KOPT-K1 (cell line): ENCODE data around the gene CCDC85B.

ENCODE experiments used
- H3K27ac ChIP-seq: fragments of 200-600 bp; sonication (generic); 2 replicates; pipeline ENCODE4 v1.5.1; 2016; ENCODE audit warnings: antibody characterized with exemption, mild to moderate bottlenecking, low read depth, low read length; ENCODE audit not compliant: poor library complexity, severe bottlenecking
- H3K36me3 ChIP-seq: fragments of 200-600 bp; sonication (generic); 2 replicates; pipeline ENCODE4 v1.5.1; 2017; ENCODE audit warnings: antibody characterized with exemption, mild to moderate bottlenecking, low read length, moderate library complexity; ENCODE audit not compliant: insufficient read depth
- H3K9me3 ChIP-seq: fragments of 200-600 bp; sonication (generic); 2 replicates; pipeline ENCODE4 v1.5.1; 2017; ENCODE audit warnings: antibody characterized with exemption, low read length, mild to moderate bottlenecking; ENCODE audit not compliant: insufficient read depth, poor library complexity, severe bottlenecking

Gene CCDC85B

DNA sequence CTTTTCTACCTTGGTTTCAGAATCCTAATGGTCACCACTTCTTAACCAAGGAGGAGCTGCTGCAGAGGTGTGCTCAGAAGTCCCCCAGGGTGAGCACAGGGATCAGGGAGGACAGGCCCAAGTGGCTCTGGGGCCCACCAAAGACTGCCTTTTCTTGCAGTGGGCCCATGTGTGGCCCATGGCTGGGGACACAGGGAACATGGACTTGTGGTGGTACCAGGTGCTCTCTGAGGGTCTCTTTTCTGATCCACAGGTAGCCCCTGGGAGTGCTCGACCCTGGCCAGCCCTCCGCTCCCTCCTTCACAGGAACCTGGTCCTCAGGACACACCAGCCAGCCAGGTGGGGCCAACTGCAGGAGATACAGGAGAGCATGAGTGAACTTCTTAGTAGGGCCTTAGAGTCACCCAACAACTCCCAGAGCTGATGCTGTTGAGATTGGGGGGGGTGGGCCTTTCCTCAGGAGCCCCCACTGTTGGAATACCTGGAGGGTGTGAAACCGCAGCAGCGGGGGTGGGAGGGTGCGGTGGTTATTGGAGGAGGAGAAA, 28.2 kb upstream of the CCDC85B start:
- Histone ChIP-seq H3K36me3 (peaks cover 57% of the 10 kb centered on the region), H3K27ac (no peak overlapping the region)

DNA sequence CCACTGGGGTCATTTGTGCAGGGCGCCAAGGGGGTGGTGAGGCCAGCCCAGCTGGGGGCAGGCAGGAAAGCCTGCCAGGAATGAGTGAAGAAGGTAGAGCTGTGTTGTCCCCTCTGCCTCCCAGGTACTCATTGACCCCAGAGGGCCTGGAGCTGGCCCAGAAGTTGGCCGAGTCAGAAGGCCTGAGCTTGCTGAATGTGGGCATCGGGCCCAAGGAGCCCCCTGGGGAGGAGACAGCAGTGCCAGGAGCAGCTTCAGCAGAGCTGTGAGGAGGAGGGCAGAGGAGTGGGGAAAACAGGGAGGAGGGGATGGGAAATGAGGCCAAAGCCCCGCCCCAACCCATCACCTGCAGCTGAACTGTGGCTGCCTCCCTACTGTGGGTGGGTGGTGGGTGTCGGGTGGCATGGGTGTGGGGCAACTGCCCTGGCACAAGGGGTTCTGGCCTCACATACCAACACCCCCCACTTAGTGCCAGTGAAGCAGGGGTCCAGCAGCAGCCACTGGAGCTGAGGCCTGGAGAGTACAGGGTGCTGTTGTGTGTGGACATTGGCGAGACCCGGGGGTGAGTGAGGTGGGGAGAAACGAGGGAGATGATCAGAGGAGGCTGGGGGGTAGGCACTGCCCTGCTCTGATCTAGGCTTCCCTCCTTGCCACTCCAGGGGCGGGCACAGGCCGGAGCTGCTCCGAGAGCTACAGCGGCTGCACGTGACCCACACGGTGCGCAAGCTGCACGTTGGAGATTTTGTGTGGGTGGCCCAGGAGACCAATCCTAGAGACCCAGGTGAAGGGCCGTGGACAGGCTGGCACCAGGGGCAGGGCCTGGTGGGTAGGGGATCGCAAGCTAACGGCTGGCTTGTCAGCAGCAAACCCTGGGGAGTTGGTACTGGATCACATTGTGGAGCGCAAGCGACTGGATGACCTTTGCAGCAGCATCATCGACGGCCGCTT, 27.3 kb upstream of the CCDC85B start:
- Histone ChIP-seq H3K27ac (no peak overlapping the region), H3K36me3 (peaks cover 61% of the 10 kb centered on the region), H3K9me3 (no peaks in the 10 kb centered on the region)

More for the DNA sequence above, 28.2 kb upstream of the CCDC85B start:
- H3K9me3 ChIP-seq, result no peaks in the 10 kb centered on the region

GRCh38 chr11:65863889-65864705, 26.4 kb upstream of the CCDC85B start:
- H3K9me3 ChIP-seq, result no peaks in the 10 kb centered on the region
- peaks cover 61% of the 10 kb centered on the region for H3K36me3 ChIP-seq
- no peak overlapping the region for H3K27ac ChIP-seq

GRCh38 chr11:65864706-65865471, 25.6 kb upstream of the CCDC85B start:
- Histone ChIP-seq H3K9me3 (no peaks in the 10 kb centered on the region), H3K27ac (no peak overlapping the region), H3K36me3 (peaks cover 61% of the 10 kb centered on the region)

- H3K36me3 ChIP-seq, result peaks cover 61% of the 10 kb centered on the region
Measured at GRCh38 chr11:65865550-65866172, 24.8 kb upstream of the CCDC85B start.

DNA sequence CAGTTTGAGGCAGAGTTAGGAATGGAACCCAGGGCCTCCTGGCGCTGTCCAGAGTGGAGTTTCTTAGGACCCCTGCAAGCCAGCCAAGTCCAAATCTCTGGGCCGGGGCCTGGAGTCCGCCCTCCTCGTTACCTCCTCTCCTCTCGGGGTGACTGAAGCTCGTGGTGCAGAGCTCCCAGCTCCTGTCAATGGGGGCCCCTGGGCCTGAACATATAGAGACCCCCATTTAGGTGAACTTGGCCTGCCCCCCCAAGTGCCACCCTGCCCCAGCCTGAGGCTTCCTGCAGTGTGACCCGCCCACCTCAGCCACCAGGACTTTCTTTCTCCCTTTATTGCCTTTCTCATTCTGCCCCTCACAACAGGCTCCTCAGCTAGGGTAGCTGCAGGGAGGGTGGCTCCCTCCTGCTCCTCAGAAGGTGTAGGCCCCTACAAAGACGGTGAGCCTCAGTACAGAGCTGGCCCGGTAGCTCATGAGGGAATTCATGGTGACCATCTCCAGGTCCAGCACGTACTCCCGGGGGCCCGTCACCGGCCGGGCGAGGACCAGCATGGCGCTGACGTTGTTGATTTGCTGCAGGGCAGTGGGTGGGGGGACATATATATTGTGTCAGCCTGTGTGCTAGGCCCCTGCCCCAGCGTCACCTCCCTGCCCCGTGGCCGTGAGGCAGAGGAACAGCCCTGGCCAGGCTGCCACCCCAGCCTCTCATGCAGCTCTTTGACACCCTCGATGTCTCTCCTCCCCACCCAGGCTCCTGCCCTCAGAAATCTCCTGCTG, 23.8 kb upstream of the CCDC85B start:
- Histone ChIP-seq H3K9me3 (no peaks in the 10 kb centered on the region), H3K27ac (no peak overlapping the region), H3K36me3 (peaks cover 59% of the 10 kb centered on the region)

More at GRCh38 chr11:65865550-65866172, 24.8 kb upstream of the CCDC85B start:
- Histone ChIP-seq H3K27ac (no peak overlapping the region), H3K9me3 (no peaks in the 10 kb centered on the region)

DNA sequence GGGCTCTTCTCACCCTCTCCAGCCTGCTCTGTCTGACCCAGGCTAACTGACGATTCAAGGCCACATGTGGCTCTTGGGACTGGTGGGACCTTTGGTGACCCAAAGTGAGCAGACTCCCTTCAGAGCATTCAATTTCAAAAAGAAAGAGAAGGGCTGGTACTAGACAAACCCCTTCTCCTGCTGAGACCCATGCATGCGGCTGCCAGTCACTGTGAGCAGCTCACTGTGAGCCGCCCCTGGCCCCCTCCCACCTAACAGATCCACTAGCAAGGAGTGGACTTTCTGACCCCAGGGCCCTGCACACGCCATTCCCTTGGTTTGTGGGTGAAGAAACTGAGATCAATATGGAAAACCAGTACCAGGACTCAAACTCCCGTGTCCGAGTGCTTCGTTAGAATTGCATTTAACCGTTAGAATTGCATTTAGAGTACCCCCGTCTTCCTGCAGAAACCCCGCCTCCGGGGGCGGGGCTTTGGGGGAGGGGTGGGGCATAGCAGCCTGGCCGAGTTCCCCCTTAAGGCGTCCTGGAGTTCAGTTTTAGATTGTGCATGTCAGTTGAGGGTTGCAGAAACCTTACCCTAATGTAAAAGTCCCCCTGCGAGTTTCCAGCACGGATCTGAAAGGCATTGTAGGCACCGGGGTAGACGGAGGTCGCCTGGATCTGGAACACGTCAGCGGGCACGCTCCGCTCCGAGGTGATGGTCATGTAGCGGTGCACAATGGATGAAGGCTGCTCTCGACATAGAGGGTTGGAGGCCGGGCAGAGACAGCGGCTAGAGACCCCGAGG, 23.0 kb upstream of the CCDC85B start:
- Histone ChIP-seq H3K9me3 (no peaks in the 10 kb centered on the region), H3K27ac (no peak overlapping the region), H3K36me3 (peaks cover 51% of the 10 kb centered on the region)

DNA sequence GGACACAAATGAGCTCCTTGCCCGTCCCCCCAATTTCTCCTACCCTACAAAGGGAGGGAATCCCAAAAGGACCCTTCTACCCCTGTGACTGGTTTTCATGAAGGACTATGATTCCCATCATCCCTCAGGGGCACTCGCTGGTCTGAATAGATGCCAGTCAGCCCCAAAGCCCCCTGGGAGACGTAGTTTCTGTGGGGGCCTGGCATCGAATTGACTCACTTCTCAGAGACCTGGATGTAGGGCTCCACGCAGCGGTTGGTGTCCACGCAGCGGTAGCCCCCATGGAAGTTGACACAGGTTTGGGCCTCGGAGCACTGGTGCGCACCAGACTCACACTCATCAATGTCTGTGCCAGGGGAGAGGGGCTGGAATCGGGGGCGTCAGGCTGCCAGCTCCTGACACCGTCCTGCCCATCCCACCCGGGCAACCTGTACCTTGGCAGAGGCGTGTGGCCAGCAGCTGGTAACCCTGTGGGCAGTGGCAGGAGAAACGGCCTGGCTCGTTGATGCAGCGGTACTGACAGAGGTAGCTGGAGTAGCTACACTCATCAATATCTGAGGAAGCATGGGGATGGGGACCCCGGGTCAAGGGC, 22.3 kb upstream of the CCDC85B start:
- Histone ChIP-seq H3K36me3 (peaks cover 44% of the 10 kb centered on the region), H3K9me3 (no peaks in the 10 kb centered on the region), H3K27ac (no peak overlapping the region)

GRCh38 chr11:65868907-65869306, 21.6 kb upstream of the CCDC85B start:
- H3K27ac ChIP-seq, result no peak overlapping the region
- peaks cover 37% of the 10 kb centered on the region for H3K36me3 ChIP-seq
- H3K9me3 ChIP-seq, result no peaks in the 10 kb centered on the region

- no peak overlapping the region for H3K27ac ChIP-seq
- H3K36me3 ChIP-seq, result peaks cover 28% of the 10 kb centered on the region
- H3K9me3 ChIP-seq, result no peaks in the 10 kb centered on the region
Measured at GRCh38 chr11:65869643-65870306, 20.7 kb upstream of the CCDC85B start.

DNA sequence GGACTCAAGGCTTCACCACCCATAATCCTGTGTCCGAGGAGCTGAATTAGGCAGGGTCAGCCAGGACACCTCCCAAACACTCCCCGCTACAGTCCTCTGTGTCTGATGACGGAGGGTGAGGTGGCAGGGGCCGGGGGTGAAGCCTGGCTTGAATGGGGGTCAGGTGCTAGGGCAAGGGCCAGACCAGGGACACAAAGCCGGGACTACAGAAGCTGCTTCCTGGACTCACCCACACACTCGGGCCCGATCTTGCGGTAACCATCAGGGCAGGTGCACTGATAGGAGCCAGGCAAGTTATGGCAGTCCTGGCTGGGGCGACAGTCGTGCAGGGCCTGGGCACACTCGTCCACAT, 20.2 kb upstream of the CCDC85B start:
- Histone ChIP-seq H3K9me3 (no peaks in the 10 kb centered on the region), H3K36me3 (peaks cover 23% of the 10 kb centered on the region), H3K27ac (no peak overlapping the region)
